OCI-LY3 (cell line): Measurements from ENCODE around the gene PNPLA8.

ENCODE experiments used
- CTCF ChIP-seq: fragments of 200-600, 300-600 bp; sonication (generic); IDR thresholded peaks from 2 replicates; pipeline ENCODE4 v1.5.1; 2014; ENCODE audit warnings: antibody characterized with exemption, low read length, low read depth
- EZH2phosphoT487 ChIP-seq: fragments of 200-600 bp; shearing (Covaris generic); IDR thresholded peaks from 2 replicates; pipeline ENCODE4 v1.6.1; 2018; ENCODE audit warnings: antibody characterized with exemption, mixed run types, low read depth

GRCh38 chr7:108535257-108535656 lies 9.3 kb upstream of the PNPLA8 start:
- TF ChIP-seq EZH2phosphoT487 (no peak), CTCF (no peak)
